Glomerular visceral epithelial cell (primary cell): ENCODE measurements around the gene EPHB4.

Experiments
- DNase-seq: peaks from one replicate; pipeline ENCODE4 v3.0.0-alpha.2; 2016; ENCODE audit errors: extremely low spot score

EPHB4 gene

DNA sequence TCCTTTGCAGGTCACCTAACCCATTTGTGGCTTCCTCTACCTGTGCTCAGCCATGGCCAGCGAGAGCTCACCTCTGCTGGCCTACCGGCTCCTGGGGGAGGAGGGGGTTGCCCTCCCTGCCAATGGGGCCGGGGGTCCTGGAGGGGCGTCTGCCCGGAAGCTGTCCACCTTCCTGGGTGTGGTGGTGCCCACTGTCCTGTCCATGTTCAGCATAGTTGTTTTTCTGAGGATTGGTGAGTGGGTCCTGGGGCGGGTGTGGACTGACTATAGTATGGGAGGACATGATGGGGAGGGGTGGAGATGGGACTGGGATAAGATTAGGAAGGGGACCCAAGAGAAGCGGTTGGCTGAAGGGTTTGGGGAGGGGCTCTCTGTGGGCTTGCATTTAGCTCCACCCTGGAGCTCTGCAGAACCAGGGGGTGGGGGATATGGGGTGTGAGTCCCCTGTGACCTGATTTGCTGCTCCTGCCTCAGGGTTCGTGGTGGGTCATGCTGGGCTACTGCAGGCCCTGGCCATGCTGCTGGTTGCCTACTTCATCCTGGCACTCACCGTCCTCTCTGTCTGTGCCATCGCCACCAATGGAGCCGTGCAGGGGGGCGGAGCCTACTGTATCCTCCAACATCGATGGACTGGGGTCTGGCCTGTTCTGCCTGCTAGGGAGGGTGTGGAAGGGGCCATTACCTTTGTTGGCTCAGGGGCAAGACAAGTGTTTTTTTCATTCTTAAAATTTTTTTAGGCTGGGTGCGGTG lies 27.0 kb upstream of the EPHB4 start:
- no peak for DNase-seq

DNA sequence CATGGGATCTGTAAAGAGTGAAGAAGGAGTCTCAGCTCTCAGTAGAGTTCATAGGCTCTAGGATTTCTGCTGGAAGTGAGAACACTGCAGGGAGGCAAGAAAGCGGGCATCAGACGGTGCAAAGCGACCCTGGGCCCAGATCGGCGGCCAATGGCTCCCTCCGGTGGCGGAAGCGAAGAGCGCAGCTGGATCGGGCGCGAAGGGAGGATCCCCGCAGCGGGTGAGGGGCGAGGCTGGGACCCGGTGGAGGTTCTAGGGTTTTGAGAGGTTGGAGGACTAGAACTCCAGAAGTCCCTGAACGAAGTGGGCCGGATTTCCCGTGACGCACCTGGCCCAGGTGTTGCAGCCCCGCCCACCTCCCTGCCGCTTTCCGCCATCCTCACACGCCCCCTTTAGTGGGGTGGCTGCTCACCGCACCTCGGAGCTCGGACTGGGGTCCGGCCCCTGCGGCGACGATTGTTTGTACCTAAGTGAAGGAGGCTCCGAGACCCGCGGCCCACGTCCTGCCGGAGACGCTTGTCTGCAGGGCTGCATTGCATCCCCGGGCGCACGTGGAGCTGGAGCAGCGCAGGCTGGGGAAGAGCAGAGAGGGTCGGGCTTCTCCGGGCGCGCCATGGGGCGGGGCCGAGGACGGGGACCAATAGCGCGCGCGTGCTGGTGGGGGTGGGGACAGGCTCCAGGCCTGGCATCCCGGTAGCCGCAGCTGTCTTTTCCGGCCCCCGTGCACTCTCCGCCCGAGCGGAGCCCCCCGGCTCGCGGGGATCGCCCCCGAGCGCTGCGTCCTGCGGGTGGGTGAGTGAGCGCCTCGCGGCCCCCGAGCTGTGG lies 24.9 kb upstream of the EPHB4 start, which contains the start of gene SLC12A9:
TSS of gene SLC12A9 (plus strand) at position 666 of the 825 bp plus-strand sequence. CDS start 1,485 bp downstream, outside the sequence.
- peak; percentile 88 for DNase-seq

DNA sequence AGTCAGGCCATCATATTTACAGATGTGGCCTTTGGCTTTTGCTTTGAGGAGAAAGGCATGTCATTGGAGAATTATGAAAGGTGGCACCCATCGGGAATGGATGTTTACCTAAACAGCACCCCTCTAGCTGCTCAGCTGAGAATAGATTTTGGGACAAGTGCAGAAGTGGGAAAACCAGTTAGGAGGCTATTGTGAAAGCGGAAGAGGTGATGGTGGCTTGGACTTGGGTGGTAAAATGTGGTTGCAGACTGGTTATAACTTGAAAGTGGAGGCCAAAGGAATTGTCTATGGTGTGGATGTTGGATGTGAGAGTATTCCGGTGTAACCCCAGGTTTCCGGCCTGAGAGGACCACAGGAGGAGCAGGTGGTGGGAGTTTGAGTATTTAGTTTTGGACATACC lies 20.0 kb upstream of the EPHB4 start:
- no peak for DNase-seq

DNA sequence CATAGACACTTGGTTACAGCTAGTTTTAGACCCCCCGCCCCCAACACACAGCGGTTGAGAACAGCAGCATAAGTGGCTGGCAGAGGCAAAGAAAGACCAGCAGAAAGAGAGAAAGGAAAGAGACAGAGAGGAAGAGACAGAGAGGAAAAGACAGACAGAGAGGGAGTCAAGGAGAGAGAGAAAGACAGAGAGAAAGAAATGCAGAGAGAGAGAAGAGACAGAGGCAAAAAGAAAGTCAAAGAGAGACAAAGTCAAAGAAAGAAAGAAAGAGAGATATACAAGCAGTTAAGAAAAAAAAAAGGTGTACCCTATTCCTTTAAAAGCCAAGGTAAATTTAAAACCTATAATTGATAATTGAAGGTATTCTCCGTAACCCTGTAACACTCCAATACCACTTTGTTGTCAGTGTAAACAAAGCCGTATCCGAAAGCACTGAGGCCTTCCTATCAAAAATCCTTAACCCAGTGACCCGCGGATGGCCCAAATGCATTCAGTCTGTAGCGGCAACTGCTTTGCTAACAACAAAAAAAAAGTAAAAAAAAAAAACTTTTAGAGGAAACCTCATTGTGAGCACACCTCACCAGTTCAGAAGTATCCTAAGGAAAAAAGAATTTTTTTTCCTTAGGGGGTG lies 13.3 kb upstream of the EPHB4 start:
- DNase-seq = no peak

DNA sequence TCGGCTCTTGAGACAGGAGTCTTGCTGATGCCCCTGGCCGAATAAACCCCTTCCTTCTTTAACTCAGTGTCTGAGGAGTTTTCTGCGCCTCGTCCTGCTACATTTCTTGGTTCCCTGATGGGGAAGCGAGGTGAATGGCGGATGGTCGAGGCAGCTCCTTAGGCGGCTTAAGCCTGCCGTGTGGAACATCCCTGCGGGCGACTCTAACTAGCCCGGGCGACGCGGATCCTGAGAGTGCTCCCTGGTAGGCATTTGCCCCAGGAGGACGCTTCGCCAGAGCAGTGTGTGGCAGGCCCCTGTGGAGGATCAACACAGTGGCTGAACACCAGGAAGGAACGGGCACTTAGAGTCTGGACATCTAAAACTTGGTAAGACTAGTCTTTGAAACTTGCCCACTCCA lies 12.0 kb upstream of the EPHB4 start:
- no peak for DNase-seq

DNA sequence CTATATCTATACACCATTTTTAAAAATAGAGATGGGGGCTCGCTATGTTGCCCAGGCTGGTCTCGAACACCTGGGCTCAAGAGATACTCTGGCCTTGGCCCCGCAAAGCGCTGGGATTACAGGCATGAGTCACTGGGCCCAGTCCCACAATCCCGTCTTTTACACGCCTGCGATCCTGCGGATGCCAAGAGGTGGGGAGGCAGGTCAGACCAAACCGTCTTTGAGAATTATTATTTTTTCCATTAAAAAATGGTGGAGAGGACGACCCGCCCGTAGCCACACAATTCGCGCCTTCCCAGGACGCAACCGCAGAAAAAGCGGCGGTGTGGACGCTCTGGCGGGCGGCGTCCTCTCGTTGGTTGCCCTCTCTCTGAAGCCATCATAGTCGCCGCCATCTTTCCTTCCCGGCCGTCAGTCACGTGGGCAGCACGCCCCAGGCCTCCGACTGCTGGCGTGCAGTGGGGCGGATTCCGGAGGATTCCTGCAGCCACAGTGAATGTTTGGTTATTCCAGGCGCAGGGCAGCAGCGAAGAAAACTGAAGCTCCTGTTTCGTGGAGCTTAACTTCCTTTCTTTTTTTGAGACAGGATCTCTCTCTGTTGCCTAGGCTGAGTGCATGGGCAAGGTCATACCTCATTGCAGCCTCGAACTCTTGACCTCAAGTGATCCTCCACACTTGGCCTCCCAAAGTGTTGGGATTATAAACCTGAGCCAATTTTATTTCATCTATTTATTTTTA lies 9.9 kb upstream of the EPHB4 start:
- DNase-seq = peak; percentile 82

DNA sequence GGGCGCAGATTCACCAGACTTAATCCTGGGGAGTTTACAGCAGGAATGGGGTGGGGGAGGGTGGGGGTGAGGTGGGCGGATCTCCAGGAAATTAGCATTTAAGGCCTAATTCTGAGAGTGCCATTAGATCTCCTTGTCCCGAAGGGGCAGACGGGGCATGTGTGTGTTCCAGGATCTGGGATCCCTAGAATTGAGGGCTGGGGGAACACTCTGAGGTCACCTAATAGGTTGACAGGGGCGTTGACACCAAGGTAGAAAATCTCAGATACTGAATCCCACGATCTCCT lies 9.4 kb upstream of the EPHB4 start:
- no peak for DNase-seq

DNA sequence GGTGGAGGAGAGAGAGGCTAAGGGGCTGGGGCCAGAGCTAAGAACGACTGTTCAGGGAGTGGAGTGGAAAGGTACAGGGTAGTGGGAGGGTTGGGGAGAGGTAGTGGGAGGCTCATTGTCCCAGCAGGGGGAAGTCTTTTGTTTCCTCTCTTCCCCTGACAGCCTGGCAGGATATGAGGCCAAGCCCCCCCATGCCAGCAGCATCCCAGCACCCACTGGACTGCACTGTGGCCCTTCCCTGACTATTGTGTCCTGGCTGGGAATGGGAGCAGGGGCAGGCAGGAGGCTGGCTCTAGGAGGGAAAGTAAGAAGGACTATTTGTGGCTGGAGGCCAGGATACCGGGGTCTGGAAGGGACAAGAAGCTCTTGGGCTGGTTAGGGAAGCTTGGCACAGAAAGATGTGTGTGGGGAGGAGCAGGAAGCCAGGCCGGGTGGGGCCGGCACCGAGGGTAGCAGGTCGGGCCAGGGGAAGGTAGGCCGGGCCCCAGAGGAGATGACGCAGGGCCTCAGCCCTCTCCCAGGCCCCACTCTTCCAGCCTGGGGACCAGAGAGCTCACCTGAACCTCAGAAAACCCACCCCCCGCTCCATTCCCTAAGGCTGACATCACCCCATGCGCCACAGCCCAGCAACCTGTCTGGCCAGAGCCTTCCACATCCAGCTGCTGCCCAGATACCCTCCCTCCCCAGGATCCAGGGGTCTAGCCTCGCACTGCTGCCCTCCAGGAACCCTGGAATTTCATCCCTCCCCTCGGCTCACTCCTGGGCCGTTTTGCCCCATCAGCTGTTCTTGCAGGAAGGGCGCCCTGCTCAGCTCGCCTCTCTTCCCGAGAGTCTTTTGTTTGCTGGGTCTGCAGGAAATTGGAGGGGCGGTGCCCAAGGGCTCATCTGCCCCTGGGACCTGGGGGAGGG lies 8.8 kb upstream of the EPHB4 start:
- peak; percentile 30 for DNase-seq

DNA sequence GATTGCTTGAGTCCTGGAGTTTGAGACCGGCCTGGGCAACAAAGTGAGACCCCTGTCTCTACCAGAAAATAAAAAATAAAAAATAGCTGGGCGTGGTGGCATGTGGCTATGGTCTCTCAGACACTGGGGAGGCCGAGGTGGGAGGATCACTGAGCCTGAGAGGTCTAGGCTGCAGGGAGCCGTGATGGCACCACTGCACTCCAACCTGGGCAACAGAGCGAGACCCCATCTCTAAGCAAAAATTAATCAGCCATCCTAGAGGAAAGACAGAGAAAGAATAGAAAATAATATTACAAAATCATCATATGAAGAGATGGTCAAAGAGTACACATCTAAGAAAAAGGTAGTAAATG lies 4.9 kb upstream of the EPHB4 start:
- no peak for DNase-seq

DNA sequence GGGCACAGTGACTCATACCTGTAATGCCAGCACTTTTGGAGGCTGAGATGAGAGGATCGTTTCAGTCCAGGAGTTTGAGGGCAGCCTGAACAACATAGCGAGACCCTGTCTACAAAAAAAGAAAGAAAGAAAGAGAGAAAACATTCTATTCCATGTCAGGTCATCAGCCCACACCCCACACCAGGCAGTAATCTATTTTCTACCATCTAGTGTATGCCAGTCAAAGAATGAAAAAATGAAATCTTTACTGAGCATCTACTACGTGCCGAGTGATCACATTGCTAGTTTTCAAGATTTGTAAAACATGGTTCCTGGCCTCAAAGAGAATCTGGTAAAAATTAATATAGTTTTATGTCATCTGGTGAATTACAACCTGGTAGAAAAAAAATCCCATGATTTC lies 3.1 kb upstream of the EPHB4 start:
- no peak for DNase-seq

DNA sequence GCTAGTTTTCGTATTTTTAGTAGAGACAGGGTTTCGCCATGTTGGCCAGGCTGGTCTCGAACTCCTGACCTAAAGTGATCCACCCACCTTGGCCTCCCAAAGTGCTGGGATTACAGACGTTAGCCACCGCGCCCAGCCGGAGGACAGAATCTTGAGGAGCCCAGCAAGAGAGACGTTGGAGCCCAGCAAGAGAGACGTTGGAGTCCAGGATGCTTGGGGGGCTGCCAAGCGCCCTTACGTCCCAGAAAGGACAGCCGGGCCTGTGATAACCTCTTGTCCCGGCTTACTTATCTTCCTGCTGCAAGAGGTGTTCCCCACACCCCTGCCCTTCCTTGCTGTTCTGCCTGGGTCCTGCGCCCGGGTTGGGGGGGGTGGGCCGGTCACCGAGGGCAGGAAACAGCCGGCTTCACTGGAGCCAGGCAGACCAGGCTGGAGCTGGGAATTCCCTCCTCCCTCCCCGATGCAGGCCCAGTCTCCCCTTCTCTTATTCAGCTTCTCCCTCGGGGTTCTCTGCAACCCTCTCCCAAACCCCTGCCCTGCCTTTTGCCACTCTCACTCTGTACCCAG lies 1.9 kb upstream of the EPHB4 start:
- DNase-seq = no peak

DNA sequence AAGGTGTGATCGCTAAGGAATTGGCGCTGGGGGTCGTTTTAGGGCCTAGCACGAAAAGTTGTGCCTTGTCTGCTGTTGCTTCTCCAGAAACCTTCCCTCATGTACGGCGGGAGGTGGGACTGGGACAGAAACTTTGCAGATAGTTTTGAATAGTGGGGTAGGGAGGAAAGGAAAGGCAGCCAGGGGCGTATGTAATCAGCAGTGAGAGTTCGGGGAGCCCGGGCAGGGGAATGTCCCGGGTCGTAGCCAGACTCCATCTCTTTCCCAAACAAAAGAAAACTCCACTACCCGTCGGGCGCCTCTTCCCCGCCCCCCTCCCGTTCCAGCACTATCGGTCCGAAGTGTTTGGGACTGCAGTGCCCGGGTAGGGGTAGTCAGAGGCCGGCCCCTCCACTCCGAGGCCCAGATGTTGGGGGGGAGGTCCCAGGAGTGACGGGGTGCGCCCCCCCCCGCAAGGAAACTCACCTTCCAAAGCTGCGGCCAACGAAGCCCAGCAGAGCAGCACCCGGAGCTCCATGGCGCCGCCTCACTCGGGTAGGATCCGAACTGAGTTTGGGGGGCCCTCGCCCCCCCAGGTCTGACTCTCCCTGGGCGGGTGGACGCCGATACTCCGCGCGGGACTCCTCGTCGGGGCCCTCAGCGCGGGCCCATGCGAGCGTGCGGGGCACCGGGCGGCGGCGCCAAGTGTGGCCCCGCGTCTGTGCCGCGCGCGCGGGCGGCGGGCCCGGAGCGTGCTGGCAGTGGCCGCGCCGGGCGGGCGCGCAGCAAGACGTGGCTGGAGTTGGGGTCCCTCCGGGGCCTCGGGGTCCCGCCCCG lies 601 bp downstream of the EPHB4 start:
- no peak for DNase-seq

DNA sequence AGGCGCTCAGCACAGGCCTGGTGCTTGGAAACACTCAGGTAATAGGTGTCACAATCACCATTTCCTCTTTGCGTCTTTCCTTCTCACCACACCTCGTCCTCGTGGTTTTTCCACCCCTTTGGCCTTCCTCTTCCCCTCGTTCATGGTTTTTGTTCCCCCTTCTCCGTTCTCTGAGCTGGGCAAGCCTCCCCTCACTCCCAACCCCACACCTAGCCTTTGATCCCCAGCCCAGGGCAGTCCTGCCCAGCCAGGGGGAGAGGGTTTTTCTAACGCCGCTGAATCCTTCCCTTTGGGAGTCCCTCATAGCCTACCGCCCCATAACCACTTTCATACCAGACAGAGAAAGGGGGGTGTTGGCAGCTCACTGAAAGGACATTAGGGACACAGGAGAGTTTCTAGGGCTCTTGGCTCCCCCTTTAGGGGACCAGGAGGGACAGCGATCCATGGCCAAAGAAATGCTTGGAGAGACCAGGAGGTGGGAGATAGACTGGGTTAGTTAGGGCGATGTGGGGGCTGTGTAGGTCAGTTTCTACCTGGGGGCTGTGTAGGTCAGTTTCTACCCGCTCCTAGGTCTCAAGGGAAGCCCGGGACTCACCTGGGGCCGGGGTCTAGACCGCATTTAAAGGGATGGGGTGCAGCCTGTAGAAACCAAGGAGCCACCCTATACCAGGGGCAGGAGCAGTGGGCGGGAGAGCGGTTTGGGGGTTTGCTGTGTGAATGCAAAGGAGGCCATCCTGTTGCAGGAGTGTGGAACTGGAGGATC lies 1.4 kb downstream of the EPHB4 start:
- peak; percentile 49 for DNase-seq

DNA sequence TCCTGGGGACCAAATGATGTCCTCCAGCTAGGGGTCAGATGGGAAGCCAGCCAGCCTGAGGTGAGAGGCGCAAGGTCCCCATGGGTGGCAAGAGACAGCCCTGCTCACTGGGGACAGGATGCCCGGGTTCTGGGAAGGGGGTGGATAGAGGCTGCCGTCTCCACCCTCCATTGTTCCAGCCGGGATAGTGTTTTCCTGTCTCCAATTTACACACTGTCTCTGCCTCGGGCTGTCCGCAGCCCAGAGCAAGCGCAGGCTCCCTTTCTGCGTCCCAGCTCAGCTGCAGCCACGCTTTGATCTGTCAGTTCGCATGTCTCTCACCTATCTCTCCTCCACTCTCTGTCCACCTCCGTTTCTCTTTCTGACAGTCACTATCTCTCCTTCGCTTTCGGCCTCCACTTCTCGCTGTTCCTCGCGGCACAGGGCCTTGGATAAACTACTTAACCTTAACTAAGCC lies 2.1 kb downstream of the EPHB4 start:
- no peak for DNase-seq

DNA sequence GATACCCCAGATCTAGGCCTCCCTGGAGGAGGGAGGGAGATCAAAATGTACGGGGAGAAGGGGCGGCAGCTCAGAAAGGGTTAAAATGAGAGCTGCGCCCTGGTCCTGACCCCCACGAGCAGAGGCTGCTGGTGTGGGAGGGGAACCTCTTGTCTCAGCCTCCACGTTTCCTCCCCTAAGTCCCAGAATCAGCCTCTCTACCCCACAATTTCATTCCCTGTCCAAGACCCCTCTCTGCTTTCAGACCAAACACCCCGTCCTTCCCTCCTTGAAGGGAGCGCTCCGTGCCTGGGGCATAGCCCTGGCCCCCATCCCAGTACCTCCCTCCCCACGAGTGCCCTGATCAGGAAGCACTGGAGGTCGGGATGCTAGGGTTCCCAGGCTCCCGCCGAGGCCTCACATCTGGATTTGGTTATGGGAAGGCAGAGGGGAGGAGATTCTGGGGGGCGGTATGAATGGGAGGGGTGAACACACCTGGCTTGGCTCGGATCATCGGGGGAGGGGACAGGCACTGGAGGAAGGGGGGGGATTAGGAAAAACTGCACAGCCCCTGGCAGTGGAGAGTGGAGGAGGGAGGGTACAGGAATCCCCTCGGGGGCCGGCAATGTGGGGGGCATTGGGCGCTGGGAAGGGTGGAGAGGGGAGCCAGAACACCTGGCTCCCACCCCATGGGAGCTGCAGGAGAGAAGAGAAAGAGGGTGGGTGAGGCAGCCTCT lies 2.7 kb downstream of the EPHB4 start:
- no peak for DNase-seq

DNA sequence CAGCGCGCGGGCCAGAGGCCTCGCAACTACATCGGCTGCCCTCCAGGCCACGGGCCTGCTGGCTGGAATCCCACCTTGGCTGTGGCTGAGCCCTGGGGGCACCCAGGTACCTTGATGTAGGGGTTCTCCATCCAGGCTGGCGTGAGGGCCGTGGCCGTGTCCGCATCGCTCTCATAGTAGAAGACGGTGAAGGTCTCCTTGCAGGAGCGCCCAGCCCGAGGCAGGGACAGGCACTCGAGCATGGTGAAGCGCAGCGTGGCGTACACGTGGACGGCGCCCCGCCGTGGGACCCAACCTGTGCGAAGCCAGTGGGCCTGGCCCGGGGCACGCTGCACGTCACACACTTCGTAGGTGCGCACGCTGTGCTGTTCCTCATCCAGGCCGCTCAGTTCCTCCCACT lies 3.8 kb downstream of the EPHB4 start:
- no peak for DNase-seq

DNA sequence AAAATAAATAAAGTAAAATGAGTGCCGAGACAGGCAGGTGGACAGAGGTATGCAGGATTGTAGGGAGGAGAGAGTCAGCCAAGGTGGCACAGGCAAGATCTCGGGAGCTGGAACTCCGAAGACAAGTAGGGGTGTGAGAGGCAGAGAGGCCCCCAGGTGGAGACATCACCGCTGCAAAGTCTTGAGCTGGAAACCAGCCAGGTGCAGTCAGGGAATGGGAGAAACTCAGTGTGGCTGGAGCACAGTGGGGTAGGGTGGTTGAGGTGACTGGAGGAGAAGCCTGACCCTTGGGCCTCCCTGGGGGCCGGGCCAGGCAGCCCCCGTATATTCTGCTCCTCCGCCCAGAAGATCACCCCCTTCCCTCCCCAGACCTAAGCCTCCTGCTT lies 4.2 kb downstream of the EPHB4 start:
- no peak for DNase-seq
